Measurements from ENCODE around the gene BTBD9. TPM values are rescaled to one million over a fixed set of nuclear protein-coding genes. Genes with fewer than 3 reads are reported as not detected.

Gene BTBD9
- total and polyA plus RNA-seq, 9 of the 15 experiments (the other 6 are each of a cell fraction or from before 2014, with no cell fraction given) = 0.08 to 1.6 (median 0.58) TPM

DNA sequence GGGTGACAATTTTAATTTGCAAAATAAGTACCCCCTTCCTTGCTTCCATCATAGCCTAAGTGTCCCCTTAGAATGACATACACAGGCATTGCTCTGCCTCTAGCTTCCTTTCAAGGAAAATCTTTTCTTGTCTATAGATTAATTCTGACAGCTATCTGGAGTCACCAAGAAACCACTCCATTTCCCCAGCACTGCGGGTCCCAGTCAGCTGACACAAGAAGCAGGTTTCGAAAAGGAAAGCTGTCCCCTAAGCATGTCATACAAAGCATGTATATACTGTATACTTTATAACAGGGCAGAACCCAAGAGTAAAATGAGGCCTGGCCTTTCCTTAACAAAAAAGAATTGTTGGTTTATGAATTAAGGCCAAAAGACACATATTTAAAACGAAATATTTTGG lies 273.5 kb downstream of the BTBD9 start:
- ChIA-PET CTCF (ENCODE audit: low intra/inter-chr PET ratio) (no interaction called here), POLR2A (interaction anchor here (1.0 to 1.5 kb wide), 2 partner anchors 10 to 14 kb away, joined by 4 read pairs; no protein-coding TSS in a partner anchor)
- 0% methylated on average over 3 of the region's 3 CpGs for WGBS (ENCODE audit: insufficient coverage, low coverage, missing lambda C conversion rate)
- Histone ChIP-seq H3K27me3 (ENCODE audit: control insufficient read depth in 2 of 2, insufficient read depth in 2 of 2, low read length in 2 of 2) (no peaks in the 10 kb centered on the region; a peak in 2 of 5 replicates), H3K9me1 (ENCODE audit: control insufficient read depth, insufficient read depth, low read length) (no peaks in the 10 kb centered on the region), H4K20me1 (replicated peaks; ENCODE audit: control insufficient read depth, insufficient read depth, low read length) (no peaks in the 10 kb centered on the region), H3K36me3 (ENCODE audit: control insufficient read depth, insufficient read depth, low read length) (no peaks in the 10 kb centered on the region), H3K9ac (ENCODE audit: insufficient read depth in 1 of 2, low read depth in 2 of 2, low read length in 2 of 2) (no peak overlapping the region), H3K27ac (ENCODE audit: extremely low read depth, low read depth, low read length) (no peak overlapping the region), H3K79me2 (ENCODE audit: control insufficient read depth, insufficient read depth, low read length) (no peaks in the 10 kb centered on the region), H3K4me3 (no peak overlapping the region), H3K4me2 (ENCODE audit: insufficient read depth, low read length) (no peak overlapping the region), H3K9me3 (replicated peaks; ENCODE audit: control insufficient read depth, insufficient read depth, low read depth, low read length) (no peaks in the 10 kb centered on the region), H2AFZ (ENCODE audit: low read depth, low read length) (no peak overlapping the region), H3K4me1 (replicated peaks in 1 of 2; ENCODE audit: control insufficient read depth in 2 of 2, insufficient read depth in 2 of 2, low read length in 2 of 2) (no peaks in the 10 kb centered on the region)
- FAIRE-seq (no peak), DNase-seq (ENCODE audit: extremely low read depth in 1 of 4, low spot score in 3 of 4) (no peak), ATAC-seq (no peak)
- TF ChIP-seq ZC3H11A (IDR thresholded peaks at IDR 0.05; ENCODE audit: low read depth, low read length) (no peak), ETS1 (conservative IDR thresholded peaks at IDR 0.05; ENCODE audit: control insufficient read depth, low read depth, low read length) (no peak), CBX5 (IDR thresholded peaks at IDR 0.05; ENCODE audit: borderline replicate concordance, low read depth) (no peak), HMGXB4 (CRISPR knock-in tag; IDR thresholded peaks at IDR 0.05) (no peak), ZBTB8A (IDR thresholded peaks at IDR 0.05; ENCODE audit: partially characterized antibody) (no peak), ZNF512 (tag; IDR thresholded peaks at IDR 0.05) (no peak), NR4A1 (CRISPR knock-in tag; IDR thresholded peaks at IDR 0.05) (no peak), NR4A1 (tag; IDR thresholded peaks at IDR 0.05) (no peak), EWSR1 (IDR thresholded peaks at IDR 0.05; ENCODE audit: borderline replicate concordance, low read depth, partially characterized antibody) (no peak), ZKSCAN1 (IDR thresholded peaks at IDR 0.05; ENCODE audit: low read depth, low read length) (no peak), ZNF717 (CRISPR knock-in tag; IDR thresholded peaks at IDR 0.05) (no peak), C11orf30 (IDR thresholded peaks at IDR 0.05; ENCODE audit: low read depth) (no peak)
- in situ Hi-C loops (cut with MboI) = no loop called here
- intact Hi-C loops (cut with micrococcal nuclease) = no loop called here
- BruUV-seq (replicated peaks) = no TSS peak
